ENCODE results near the gene NNMT.

GRCh38 chr11:114258696-114259095 lies 37.5 kb upstream of the NNMT start:
- no peak for TF ChIP-seq CTCF (IDR thresholded peaks at IDR 0.05)
- no peak for TF ChIP-seq EP300 (IDR thresholded peaks at IDR 0.05)
